Fibroblast of lung (primary cell): ENCODE data around the gene BAG1.

ENCODE experiments used
- EZH2 ChIP-seq: IDR thresholded peaks from 2 replicates; pipeline ENCODE4 v1.5.1; 2012; ENCODE audit warnings: low read length, control low read depth, mild to moderate bottlenecking; ENCODE audit errors: missing control alignments
- TF ChIP-seq, protein P1 (sequence below), 2 donors: IDR thresholded peaks in 1 of 2; conservative IDR thresholded peaks in 1 of 2; 1 replicate in 1 of 2; 2 replicates in 1 of 2; pipeline ENCODE4 v1.5.1; 2011 to 2012; ENCODE audit warnings: low read length in 2 of 2, control low read depth in 1 of 2, inconsistent platforms in 1 of 2, low read depth in 1 of 2, mild to moderate bottlenecking in 1 of 2

DNA sequence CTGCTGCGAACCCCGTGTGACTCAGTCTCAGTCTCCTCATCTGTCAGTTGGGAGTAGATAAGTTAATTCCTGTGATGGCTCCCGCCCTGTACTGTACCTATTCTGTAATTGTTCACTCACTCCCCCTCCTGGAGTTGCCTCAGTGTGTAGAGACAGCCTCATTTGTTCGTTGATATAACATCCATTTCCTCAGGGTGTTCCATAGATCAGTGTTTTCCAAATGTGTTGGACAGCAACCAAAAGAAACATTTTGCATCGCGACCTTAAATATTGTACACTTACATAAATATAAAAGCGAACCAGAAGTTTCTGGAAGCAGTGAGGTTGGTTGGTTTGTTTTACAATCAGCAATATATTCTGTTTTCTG is 26.5 kb upstream of the BAG1 start:
- TF ChIP-seq, protein P1, sequence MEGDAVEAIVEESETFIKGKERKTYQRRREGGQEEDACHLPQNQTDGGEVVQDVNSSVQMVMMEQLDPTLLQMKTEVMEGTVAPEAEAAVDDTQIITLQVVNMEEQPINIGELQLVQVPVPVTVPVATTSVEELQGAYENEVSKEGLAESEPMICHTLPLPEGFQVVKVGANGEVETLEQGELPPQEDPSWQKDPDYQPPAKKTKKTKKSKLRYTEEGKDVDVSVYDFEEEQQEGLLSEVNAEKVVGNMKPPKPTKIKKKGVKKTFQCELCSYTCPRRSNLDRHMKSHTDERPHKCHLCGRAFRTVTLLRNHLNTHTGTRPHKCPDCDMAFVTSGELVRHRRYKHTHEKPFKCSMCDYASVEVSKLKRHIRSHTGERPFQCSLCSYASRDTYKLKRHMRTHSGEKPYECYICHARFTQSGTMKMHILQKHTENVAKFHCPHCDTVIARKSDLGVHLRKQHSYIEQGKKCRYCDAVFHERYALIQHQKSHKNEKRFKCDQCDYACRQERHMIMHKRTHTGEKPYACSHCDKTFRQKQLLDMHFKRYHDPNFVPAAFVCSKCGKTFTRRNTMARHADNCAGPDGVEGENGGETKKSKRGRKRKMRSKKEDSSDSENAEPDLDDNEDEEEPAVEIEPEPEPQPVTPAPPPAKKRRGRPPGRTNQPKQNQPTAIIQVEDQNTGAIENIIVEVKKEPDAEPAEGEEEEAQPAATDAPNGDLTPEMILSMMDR (conservative IDR thresholded peaks at IDR 0.05 in 1 of 2, IDR thresholded peaks at IDR 0.05 in 1 of 2; ENCODE audit: low read depth in 1 of 2, low read length in 2 of 2), result peak in 1 of 2 donors; percentile 2
- TF ChIP-seq EZH2, result no peak
